H1 (cell line): ENCODE results near the gene PRKAR1B. TPM values are rescaled to one million over a fixed set of nuclear protein-coding genes. Genes with fewer than 3 reads are reported as not detected.

Source experiments
- CTCF ChIA-PET: fragments of 300-600 bp; sonication (Branson Sonifier 250); formaldehyde crosslinking; loops from one replicate; lab custom pipeline; 2021; ENCODE audit not compliant: partially characterized antibody; lab: Charles Lee
- POLR2A ChIA-PET: fragments of 300-600 bp; sonication (Branson Sonifier 250); formaldehyde crosslinking; loops from one replicate; lab custom pipeline; 2021; ENCODE audit warnings: inconsistent platforms; ENCODE audit not compliant: partially characterized antibody; lab: Charles Lee
- DNase-seq, 2 experiments: peaks; one replicate each; pipeline versions ENCODE4 v3.0.0 to v3.0.0-alpha.2; 2010 to 2022; ENCODE audit warnings: low spot score in 2 of 2, low read depth in 1 of 2, mixed read lengths in 1 of 2
- FAIRE-seq: peaks from 2 replicates; lab custom pipeline; 2011; peaks lifted over from hg19 to GRCh38; lab: Jason Lieb, UNC
- H2AFZ ChIP-seq: 2 replicates; pipeline ENCODE4 v1.8.1; 2012; ENCODE audit warnings: low read length, inconsistent platforms
- H2AK5ac ChIP-seq: 2 replicates; pipeline ENCODE4 v1.6.1; 2013; ENCODE audit warnings: low read depth, low read length
- H2BK120ac ChIP-seq: replicated peaks from 2 replicates; pipeline ENCODE3; 2013; ENCODE audit warnings: low read depth, low read length, inconsistent platforms
- H2BK12ac ChIP-seq: 2 replicates; pipeline ENCODE4 v1.6.1; 2013; ENCODE audit warnings: low read depth, low read length
- H2BK15ac ChIP-seq: 2 replicates; pipeline ENCODE4 v1.6.1; 2013; ENCODE audit warnings: low read length
- H2BK20ac ChIP-seq: 2 replicates; pipeline ENCODE4 v1.6.1; 2013; ENCODE audit warnings: low read length
- H2BK5ac ChIP-seq: 2 replicates; pipeline ENCODE4 v1.6.1; 2013; ENCODE audit warnings: low read depth, low read length
- H3K14ac ChIP-seq: 2 replicates; pipeline ENCODE4 v1.6.1; 2013; ENCODE audit warnings: inconsistent platforms; ENCODE audit not compliant: insufficient read length
- H3K18ac ChIP-seq: 2 replicates; pipeline ENCODE4 v1.6.1; 2013; ENCODE audit warnings: low read length; ENCODE audit errors: extremely low read depth
- H3K23ac ChIP-seq: 2 replicates; pipeline ENCODE4 v1.6.1; 2013; ENCODE audit warnings: inconsistent platforms; ENCODE audit not compliant: insufficient read length
- H3K23me2 ChIP-seq: 2 replicates; pipeline ENCODE4 v1.6.1; 2013; ENCODE audit warnings: low read depth, low read length
- H3K27ac ChIP-seq: 2 replicates; pipeline ENCODE4 v1.6.1; 2011; ENCODE audit warnings: low read depth, low read length, inconsistent platforms
- H3K27me3 ChIP-seq, 4 experiments: replicated peaks in 1 of 4; 1 replicate in 1 of 4; 2 replicates in 3 of 4; pipeline versions ENCODE4 v1.6.1 to v1.8.1; 2011 to 2013; ENCODE audit warnings: low read length in 3 of 4, mild to moderate bottlenecking in 3 of 4, inconsistent platforms in 2 of 4, mixed read lengths in 2 of 4, moderate library complexity in 1 of 4; ENCODE audit not compliant: control insufficient read depth in 3 of 4, insufficient read depth in 3 of 4; ENCODE audit errors: extremely low read depth in 1 of 4
- H3K36me3 ChIP-seq, 4 experiments: 2 replicates each; pipeline versions ENCODE4 v1.6.1 to v1.8.1; 2011 to 2013; ENCODE audit warnings: mild to moderate bottlenecking in 4 of 4, low read length in 3 of 4, moderate library complexity in 2 of 4, control low read depth in 1 of 4, inconsistent platforms in 1 of 4; ENCODE audit not compliant: insufficient read depth in 4 of 4, control insufficient read depth in 2 of 4
- H3K4ac ChIP-seq: replicated peaks from 2 replicates; pipeline ENCODE3; 2013; ENCODE audit warnings: low read length, low read depth, mixed read lengths, inconsistent platforms; ENCODE audit not compliant: insufficient read length
- H3K4me1 ChIP-seq, 4 experiments: replicated peaks in 1 of 4; 1 replicate in 1 of 4; 2 replicates in 3 of 4; pipeline versions ENCODE4 v1.6.1 to v1.8.1; 2011 to 2013; ENCODE audit warnings: low read length in 3 of 4, inconsistent platforms in 2 of 4, mixed read lengths in 1 of 4; ENCODE audit not compliant: insufficient read depth in 4 of 4, control insufficient read depth in 3 of 4
- H3K4me2 ChIP-seq, 2 experiments: 2 replicates each; pipeline versions ENCODE4 v1.6.1 to v1.8.1; 2011 to 2013; ENCODE audit warnings: low read depth in 2 of 2, low read length in 2 of 2, control low read depth in 1 of 2, inconsistent platforms in 1 of 2, mild to moderate bottlenecking in 1 of 2; ENCODE audit not compliant: insufficient read depth in 1 of 2
- H3K4me3 ChIP-seq, 4 experiments: fragments of 200-600, 300-600 bp in 1 of 4; sonication (generic), shearing (Covaris generic), sonication (Bioruptor Twin) in 1 of 4; 2 replicates each; pipeline versions ENCODE4 v1.5.1 to v1.8.1; 2011 to 2016; ENCODE audit warnings: low read length in 4 of 4, low read depth in 3 of 4, control low read depth in 2 of 4, inconsistent platforms in 2 of 4, mild to moderate bottlenecking in 2 of 4, mixed read lengths in 1 of 4, moderate library complexity in 1 of 4; ENCODE audit not compliant: insufficient read depth in 2 of 4; ENCODE audit errors: extremely low read depth in 1 of 4
- H3K56ac ChIP-seq: replicated peaks from 2 replicates; pipeline ENCODE3; 2013; ENCODE audit warnings: low read depth, mild to moderate bottlenecking, mixed read lengths, low read length, inconsistent platforms; ENCODE audit not compliant: insufficient read length
- H3K79me1 ChIP-seq: 2 replicates; pipeline ENCODE4 v1.6.1; 2013; ENCODE audit warnings: low read depth, low read length, control low read depth
- H3K79me2 ChIP-seq, 2 experiments: 2 replicates each; pipeline versions ENCODE4 v1.6.1 to v1.8.1; 2012 to 2013; ENCODE audit warnings: low read length in 2 of 2, mild to moderate bottlenecking in 2 of 2, inconsistent platforms in 1 of 2; ENCODE audit not compliant: insufficient read depth in 2 of 2, control insufficient read depth in 1 of 2
- H3K9ac ChIP-seq, 4 experiments: replicated peaks in 1 of 4; 1 replicate in 1 of 4; 2 replicates in 3 of 4; pipeline versions ENCODE4 v1.6.1 to v1.8.1; 2011 to 2013; ENCODE audit warnings: low read depth in 3 of 4, low read length in 3 of 4, control low read depth in 2 of 4, mild to moderate bottlenecking in 2 of 4, moderate library complexity in 2 of 4, inconsistent platforms in 1 of 4; ENCODE audit errors: extremely low read depth in 1 of 4
- H3K9me3 ChIP-seq, 2 experiments: 2 replicates each; pipeline versions ENCODE4 v1.6.1 to v1.8.1; 2012 to 2013; ENCODE audit warnings: mild to moderate bottlenecking in 2 of 2, moderate library complexity in 2 of 2, control low read depth in 1 of 2, inconsistent platforms in 1 of 2, low read depth in 1 of 2, low read length in 1 of 2, mixed read lengths in 1 of 2; ENCODE audit not compliant: insufficient read depth in 2 of 2
- H4K20me1 ChIP-seq, 2 experiments: replicated peaks in 1 of 2; 2 replicates each; pipeline versions ENCODE3 to v1.8.1; 2011 to 2013; ENCODE audit warnings: inconsistent platforms in 2 of 2, low read length in 2 of 2, mild to moderate bottlenecking in 1 of 2; ENCODE audit not compliant: insufficient read depth in 2 of 2, control insufficient read depth in 1 of 2
- H4K5ac ChIP-seq: 2 replicates; pipeline ENCODE4 v1.6.1; 2013; ENCODE audit warnings: low read length, low read depth, mixed read lengths, inconsistent platforms; ENCODE audit not compliant: insufficient read length
- H4K8ac ChIP-seq: 2 replicates; pipeline ENCODE4 v1.8.0; 2013; ENCODE audit warnings: mild to moderate bottlenecking, moderate library complexity, low read length, inconsistent platforms; ENCODE audit not compliant: insufficient read depth; ENCODE audit errors: extremely low read depth
- H4K91ac ChIP-seq: replicated peaks from 2 replicates; pipeline ENCODE3; 2013; ENCODE audit warnings: low read length, mixed read lengths, inconsistent platforms; ENCODE audit not compliant: insufficient read length
- ASH2L ChIP-seq: fragments of 200-600, 300-600 bp; sonication (generic); IDR thresholded peaks from one replicate; pipeline ENCODE4 v1.7.1; 2017; ENCODE audit warnings: low read length
- CBX5 ChIP-seq: fragments of 300-800, 300-1000 bp; sonication (generic); IDR thresholded peaks from 2 replicates; pipeline ENCODE4 v1.7.1; 2016; ENCODE audit warnings: antibody characterized with exemption, low read length, low read depth
- CHD2 ChIP-seq: IDR thresholded peaks from 2 replicates; pipeline ENCODE4 v1.6.1; 2012; ENCODE audit warnings: low read length, improper control_type of control experiment
- GTF2F1 ChIP-seq: IDR thresholded peaks from 2 replicates; pipeline ENCODE4 v1.6.1; 2012; ENCODE audit warnings: low read depth, low read length, improper control_type of control experiment, borderline replicate concordance
- HDAC6 ChIP-seq: IDR thresholded peaks from one replicate; pipeline ENCODE4 v1.7.1; 2012; ENCODE audit warnings: low read depth, mild to moderate bottlenecking, inconsistent platforms, low read length, moderate library complexity
- PHF8 ChIP-seq: fragments of 200-600 bp; sonication (generic); conservative IDR thresholded peaks from 2 replicates; pipeline ENCODE4 v1.7.1; 2012; ENCODE audit warnings: low read depth, mild to moderate bottlenecking, inconsistent platforms, low read length, moderate library complexity
- RAD21 ChIP-seq, 2 experiments: IDR thresholded peaks in 1 of 2; conservative IDR thresholded peaks in 1 of 2; 2 replicates each; pipeline ENCODE4 v1.6.1; 2011; ENCODE audit warnings: low read depth in 2 of 2, low read length in 2 of 2, improper control_type of control experiment in 1 of 2, inconsistent platforms in 1 of 2, mild to moderate bottlenecking in 1 of 2, moderate library complexity in 1 of 2
- RXRA ChIP-seq: IDR thresholded peaks from 2 replicates; pipeline ENCODE4 v1.6.1; 2011; ENCODE audit warnings: low read depth, mild to moderate bottlenecking, low read length, moderate library complexity; ENCODE audit not compliant: insufficient read depth
- SIRT6 ChIP-seq: IDR thresholded peaks from one replicate; pipeline ENCODE4 v1.7.1; 2012; ENCODE audit warnings: low read length, inconsistent platforms
- SIX5 ChIP-seq: IDR thresholded peaks from 2 replicates; pipeline ENCODE4 v1.6.1; 2011; ENCODE audit warnings: mild to moderate bottlenecking, low read depth, low read length
- SP2 ChIP-seq: IDR thresholded peaks from 2 replicates; pipeline ENCODE4 v1.6.1; 2012; ENCODE audit warnings: mild to moderate bottlenecking, low read length, inconsistent platforms
- SRF ChIP-seq: IDR thresholded peaks from 2 replicates; pipeline ENCODE4 v1.6.1; 2011; ENCODE audit warnings: mild to moderate bottlenecking, low read depth, low read length, moderate library complexity
- TCF12 ChIP-seq: IDR thresholded peaks from 2 replicates; pipeline ENCODE4 v1.6.1; 2011; ENCODE audit warnings: low read depth, mild to moderate bottlenecking, low read length
- TEAD4 ChIP-seq: IDR thresholded peaks from 2 replicates; pipeline ENCODE4 v1.6.1; 2012; ENCODE audit warnings: low read depth, low read length, inconsistent platforms, mixed read lengths
- YY1 ChIP-seq: IDR thresholded peaks from 2 replicates; pipeline ENCODE4 v1.6.1; 2011; ENCODE audit warnings: low read depth, mild to moderate bottlenecking, low read length
- ZNF274 ChIP-seq: IDR thresholded peaks from 2 replicates; pipeline ENCODE4 v1.7.0; 2012; ENCODE audit warnings: low read length, borderline replicate concordance; ENCODE audit errors: extremely low read depth
- WGBS, 2 experiments: shearing (Covaris generic) in 1 of 2; methylation state at CpG; one replicate each; pipeline versions ENCODE4 v1.1.6 to v1.1.7; 2013 to 2015; ENCODE audit warnings: low lambda C conversion rate in 2 of 2, mixed read lengths in 2 of 2, inconsistent platforms in 1 of 2, low coverage in 1 of 2, missing lambda C conversion rate in 1 of 2; ENCODE audit not compliant: insufficient replicate concordance in 2 of 2, insufficient coverage in 1 of 2, insufficient read length in 1 of 2; ENCODE audit errors: extremely low coverage in 1 of 2, missing lambda C conversion rate in 1 of 2; 5-methylcytosine and 5-hydroxymethylcytosine counted together
- polyA plus RNA-seq, 7 experiments: library from polyadenylated mRNA; depleted of rRNA in 3 of 7; stranded (reverse) in 5 of 7; unstranded in 2 of 7; fragments of >200 nt in 5 of 7; fragments of 200-250 nt in 2 of 7; gene quantifications; 1 replicate in 5 of 7; 2 replicates in 1 of 7; 4 replicates in 1 of 7; pipeline versions ENCODE4 v1.2.1 to v1.2.3, GENCODE V29; 2011 to 2013; ENCODE audit warnings: missing spikeins in 2 of 7, mixed read lengths in 2 of 7
- total RNA-seq: library from RNA; stranded (reverse); fragmentation: NEBNext Ultra II Directional; extraction: Animal tissue kit (Norgen Biotek cat#: 25700); gene quantifications from 2 replicates; pipeline ENCODE4 v1.2.1, GENCODE V29; 2021

Gene PRKAR1B
- total and polyA plus RNA-seq, 2 of the 8 experiments (the other 6 are each of a cell fraction or from before 2014, with no cell fraction given): 12.3 to 55.7 TPM

DNA sequence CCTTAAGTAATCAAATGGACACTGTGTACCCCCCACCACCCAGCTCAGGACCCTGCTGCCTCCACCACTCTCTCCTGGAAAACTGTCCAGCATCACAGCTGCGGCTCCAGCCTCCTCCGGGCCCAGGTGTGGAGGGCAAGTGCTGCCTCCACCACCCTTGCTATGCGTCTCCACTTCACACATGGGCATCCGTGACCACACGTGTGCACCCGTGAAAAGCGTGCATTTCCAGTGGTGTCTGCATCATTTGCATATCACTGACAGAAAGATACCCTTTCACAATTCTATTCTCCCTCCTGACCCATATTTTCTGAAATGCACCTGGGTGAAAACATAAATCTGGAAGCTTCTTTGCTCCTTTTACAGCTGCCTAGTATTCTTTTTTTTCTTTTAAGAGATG, 117.7 kb downstream of the PRKAR1B start:
- CTCF ChIA-PET: interaction anchor here (0.9 to 1.0 kb wide), 2 partner anchors 29 to 357 kb away, joined by 3 to 4 read pairs; no protein-coding TSS in a partner anchor
- FAIRE-seq: no peak
- no peak overlapping the region for H2BK120ac ChIP-seq
- TF ChIP-seq TCF12: no peak
- TF ChIP-seq HDAC6: no peak
- TF ChIP-seq SIRT6: no peak
- no peak for TF ChIP-seq PHF8
- TF ChIP-seq SRF: no peak
- TF ChIP-seq TEAD4: no peak
- TF ChIP-seq SP2: no peak
- no peak for TF ChIP-seq ASH2L
- TF ChIP-seq RXRA: no peak
- no peak for TF ChIP-seq CBX5
- TF ChIP-seq GTF2F1: no peak
- no peak for TF ChIP-seq RAD21 (IDR thresholded peaks at IDR 0.05 in 1 of 2, conservative IDR thresholded peaks at IDR 0.05 in 1 of 2; ENCODE audit: low read depth in 2 of 2, low read length in 2 of 2)
- no peak for TF ChIP-seq YY1
- TF ChIP-seq ZNF274: no peak
- no peak for TF ChIP-seq SIX5
- TF ChIP-seq CHD2: no peak

More for the DNA sequence above, 117.7 kb downstream of the PRKAR1B start:
- Histone ChIP-seq H3K23me2 (peaks cover 10% of the 10 kb centered on the region; the same call in 1 of the 2 replicates), H3K23ac (no peak overlapping the region), H4K20me1 (peaks cover 0 to 4% of the 10 kb centered on the region in 2 experiments), H2AK5ac (no peak overlapping the region), H4K8ac (no peak overlapping the region), H3K4me1 (no peaks in the 10 kb centered on the region; a peak in 3 of 7 replicates), H3K4me3 (no peak overlapping the region), H2BK5ac (no peak overlapping the region), H2BK15ac (no peak overlapping the region), H2BK20ac (no peak overlapping the region), H3K36me3 (peaks cover 0 to 12% (median 2%) of the 10 kb centered on the region in 4 experiments; a peak in 2 of 8 replicates), H3K27me3 (no peaks in the 10 kb centered on the region), H3K9ac (no peak overlapping the region), H3K18ac (no peak overlapping the region), H3K9me3 (no peaks in the 10 kb centered on the region), H2BK12ac (no peak overlapping the region), H4K5ac (no peak overlapping the region), H3K14ac (no peak overlapping the region), H2AFZ (no peak overlapping the region), H4K91ac (no peak overlapping the region), H3K56ac (no peak overlapping the region), H3K4ac (no peak overlapping the region), H3K27ac (no peak overlapping the region), H3K4me2 (no peak overlapping the region), H3K79me2 (peaks cover 0 to 5% of the 10 kb centered on the region in 2 experiments; a peak in 1 of 4 replicates), H3K79me1 (peaks cover 3% of the 10 kb centered on the region; the same call in 1 of the 2 replicates)
- 97% methylated on average over 7 of the region's 7 CpGs; no CpG with 5 or more reads in 1 of the 2 experiments for WGBS, 2 experiments
- POLR2A ChIA-PET: no interaction called here
- no peak for DNase-seq
